PC-3 (cell line): ENCODE measurements around the gene NEU2.

ENCODE experiments used
- EZH2phosphoT487 ChIP-seq: fragments of 300-600 bp; sonication (generic); IDR thresholded peaks from 2 replicates; pipeline ENCODE4 v1.6.1; 2018; ENCODE audit warnings: mild to moderate bottlenecking, antibody characterized with exemption, low read length, borderline replicate concordance
- TF ChIP-seq, protein P1 (sequence below): fragments of 300-600 bp; sonication (generic); conservative IDR thresholded peaks from 2 replicates; pipeline ENCODE4 v1.5.1; 2017; ENCODE audit warnings: antibody characterized with exemption, low read depth, mild to moderate bottlenecking, low read length

DNA sequence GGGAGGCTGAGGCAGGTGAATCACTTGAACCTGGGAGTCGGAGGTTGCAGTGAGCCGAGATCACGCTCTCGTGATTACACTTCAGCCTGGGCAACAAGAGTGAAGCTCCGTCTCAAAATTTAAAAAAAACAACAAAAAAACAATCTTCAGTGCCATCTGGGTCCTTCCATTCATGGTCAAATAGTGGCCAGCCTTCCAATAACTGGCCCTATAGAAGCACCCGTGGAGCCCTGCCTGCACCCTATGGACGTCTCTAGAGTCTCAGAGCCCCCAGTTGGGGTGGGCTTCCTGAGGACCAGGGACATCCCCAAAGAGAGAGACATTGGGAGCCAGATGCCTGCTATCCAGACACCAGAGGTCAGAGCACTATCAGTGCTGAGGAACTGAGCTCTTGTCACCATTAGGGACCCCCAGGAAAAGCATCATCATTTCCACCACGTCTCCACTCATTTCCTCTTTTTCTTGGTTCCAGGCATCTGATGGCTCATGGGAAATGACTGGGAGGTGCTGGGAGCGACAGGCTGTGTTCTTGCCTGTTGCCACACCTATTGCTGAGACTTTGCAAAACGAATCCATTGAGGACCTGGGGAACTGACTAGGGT is 9.4 kb downstream of the NEU2 start:
- TF ChIP-seq, protein P1, sequence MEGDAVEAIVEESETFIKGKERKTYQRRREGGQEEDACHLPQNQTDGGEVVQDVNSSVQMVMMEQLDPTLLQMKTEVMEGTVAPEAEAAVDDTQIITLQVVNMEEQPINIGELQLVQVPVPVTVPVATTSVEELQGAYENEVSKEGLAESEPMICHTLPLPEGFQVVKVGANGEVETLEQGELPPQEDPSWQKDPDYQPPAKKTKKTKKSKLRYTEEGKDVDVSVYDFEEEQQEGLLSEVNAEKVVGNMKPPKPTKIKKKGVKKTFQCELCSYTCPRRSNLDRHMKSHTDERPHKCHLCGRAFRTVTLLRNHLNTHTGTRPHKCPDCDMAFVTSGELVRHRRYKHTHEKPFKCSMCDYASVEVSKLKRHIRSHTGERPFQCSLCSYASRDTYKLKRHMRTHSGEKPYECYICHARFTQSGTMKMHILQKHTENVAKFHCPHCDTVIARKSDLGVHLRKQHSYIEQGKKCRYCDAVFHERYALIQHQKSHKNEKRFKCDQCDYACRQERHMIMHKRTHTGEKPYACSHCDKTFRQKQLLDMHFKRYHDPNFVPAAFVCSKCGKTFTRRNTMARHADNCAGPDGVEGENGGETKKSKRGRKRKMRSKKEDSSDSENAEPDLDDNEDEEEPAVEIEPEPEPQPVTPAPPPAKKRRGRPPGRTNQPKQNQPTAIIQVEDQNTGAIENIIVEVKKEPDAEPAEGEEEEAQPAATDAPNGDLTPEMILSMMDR, result no peak
- TF ChIP-seq EZH2phosphoT487, result no peak
